ENCODE results near the gene TRIO.

Gene TRIO

DNA sequence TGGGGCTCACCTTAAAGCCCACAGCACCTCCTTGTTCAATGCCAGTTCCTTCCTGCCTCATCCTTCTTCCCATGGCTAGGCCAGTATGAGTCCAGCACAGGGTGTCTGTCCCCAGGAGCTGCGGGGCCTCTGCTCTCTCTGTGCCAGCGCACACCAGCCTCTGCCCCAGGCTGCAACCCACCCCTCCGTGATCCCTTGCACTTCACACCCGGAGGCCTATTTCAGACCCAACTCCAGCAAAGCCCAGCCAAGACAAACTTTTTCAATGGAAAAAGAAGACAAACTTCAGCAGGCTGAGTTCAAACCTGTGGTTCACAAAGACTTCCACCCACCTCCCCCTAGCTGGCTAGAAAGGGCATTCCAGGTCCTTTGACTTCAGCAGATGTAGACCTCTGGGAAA lies 382.3 kb downstream of the TRIO start:
- TF ChIP-seq, protein P1, sequence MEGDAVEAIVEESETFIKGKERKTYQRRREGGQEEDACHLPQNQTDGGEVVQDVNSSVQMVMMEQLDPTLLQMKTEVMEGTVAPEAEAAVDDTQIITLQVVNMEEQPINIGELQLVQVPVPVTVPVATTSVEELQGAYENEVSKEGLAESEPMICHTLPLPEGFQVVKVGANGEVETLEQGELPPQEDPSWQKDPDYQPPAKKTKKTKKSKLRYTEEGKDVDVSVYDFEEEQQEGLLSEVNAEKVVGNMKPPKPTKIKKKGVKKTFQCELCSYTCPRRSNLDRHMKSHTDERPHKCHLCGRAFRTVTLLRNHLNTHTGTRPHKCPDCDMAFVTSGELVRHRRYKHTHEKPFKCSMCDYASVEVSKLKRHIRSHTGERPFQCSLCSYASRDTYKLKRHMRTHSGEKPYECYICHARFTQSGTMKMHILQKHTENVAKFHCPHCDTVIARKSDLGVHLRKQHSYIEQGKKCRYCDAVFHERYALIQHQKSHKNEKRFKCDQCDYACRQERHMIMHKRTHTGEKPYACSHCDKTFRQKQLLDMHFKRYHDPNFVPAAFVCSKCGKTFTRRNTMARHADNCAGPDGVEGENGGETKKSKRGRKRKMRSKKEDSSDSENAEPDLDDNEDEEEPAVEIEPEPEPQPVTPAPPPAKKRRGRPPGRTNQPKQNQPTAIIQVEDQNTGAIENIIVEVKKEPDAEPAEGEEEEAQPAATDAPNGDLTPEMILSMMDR (IDR thresholded peaks at IDR 0.05; ENCODE audit: insufficient read depth, low read length, poor library complexity, severe bottlenecking), result no peak
- Histone ChIP-seq H3K36me3 (ENCODE audit: control insufficient read depth, insufficient read depth, low read length) (no peaks in the 10 kb centered on the region), H3K27me3 (replicated peaks; ENCODE audit: control insufficient read depth, insufficient read depth, low read length) (no peaks in the 10 kb centered on the region), H3K4me3 (replicated peaks; ENCODE audit: low read depth, low read length) (no peak overlapping the region)
- no peak for DNase-seq (ENCODE audit: extremely low read depth, insufficient read length)

DNA sequence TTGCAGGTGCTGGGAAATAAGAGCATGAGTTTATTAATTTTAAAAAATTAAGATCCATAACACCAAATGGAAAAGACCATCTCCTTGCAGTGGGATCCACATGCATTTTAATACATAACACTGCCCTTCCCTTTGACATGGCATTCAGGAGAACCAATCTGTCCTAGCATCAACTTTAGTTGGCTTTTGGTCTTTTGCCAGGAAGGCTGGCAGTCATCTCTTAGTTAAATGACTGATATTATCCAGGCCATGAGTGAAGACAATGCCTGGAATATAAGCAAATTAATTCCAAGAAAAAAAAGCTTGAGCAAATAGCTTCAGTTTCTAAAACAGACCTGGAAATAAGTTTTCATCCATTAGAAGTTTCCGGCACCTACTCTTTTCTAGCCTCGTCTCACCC lies 383.4 kb downstream of the TRIO start:
- TF ChIP-seq, protein P1 (IDR thresholded peaks at IDR 0.05; ENCODE audit: insufficient read depth, low read length, poor library complexity, severe bottlenecking), result no peak
- no peak for DNase-seq (ENCODE audit: extremely low read depth, insufficient read length)
- Histone ChIP-seq H3K27me3 (replicated peaks; ENCODE audit: control insufficient read depth, insufficient read depth, low read length) (no peaks in the 10 kb centered on the region), H3K36me3 (ENCODE audit: control insufficient read depth, insufficient read depth, low read length) (no peaks in the 10 kb centered on the region), H3K4me3 (replicated peaks; ENCODE audit: low read depth, low read length) (no peak overlapping the region)

DNA sequence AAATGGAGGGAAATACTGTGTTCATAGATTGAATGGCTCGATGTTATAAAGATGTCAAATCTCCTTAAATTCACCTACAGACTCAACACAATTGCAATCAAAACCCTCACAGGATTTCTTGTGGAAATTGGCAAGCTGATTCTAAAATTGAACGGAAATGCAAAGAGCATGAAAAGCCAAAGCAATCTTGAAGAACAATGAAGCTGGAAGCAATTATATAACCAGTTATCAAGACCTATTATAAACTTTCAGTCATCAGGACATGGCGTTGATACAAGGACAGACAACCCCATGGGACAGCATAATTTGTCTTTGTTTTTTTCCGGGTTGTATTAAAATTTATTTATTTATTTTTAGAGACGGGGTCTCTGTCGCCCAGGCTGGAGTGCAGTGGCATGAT lies 385.0 kb downstream of the TRIO start:
- Histone ChIP-seq H3K36me3 (ENCODE audit: control insufficient read depth, insufficient read depth, low read length) (no peaks in the 10 kb centered on the region), H3K27me3 (replicated peaks; ENCODE audit: control insufficient read depth, insufficient read depth, low read length) (no peaks in the 10 kb centered on the region), H3K4me3 (replicated peaks; ENCODE audit: low read depth, low read length) (no peak overlapping the region)
- DNase-seq (ENCODE audit: extremely low read depth, insufficient read length), result no peak
- TF ChIP-seq, protein P1 (IDR thresholded peaks at IDR 0.05; ENCODE audit: insufficient read depth, low read length, poor library complexity, severe bottlenecking), result no peak

DNA sequence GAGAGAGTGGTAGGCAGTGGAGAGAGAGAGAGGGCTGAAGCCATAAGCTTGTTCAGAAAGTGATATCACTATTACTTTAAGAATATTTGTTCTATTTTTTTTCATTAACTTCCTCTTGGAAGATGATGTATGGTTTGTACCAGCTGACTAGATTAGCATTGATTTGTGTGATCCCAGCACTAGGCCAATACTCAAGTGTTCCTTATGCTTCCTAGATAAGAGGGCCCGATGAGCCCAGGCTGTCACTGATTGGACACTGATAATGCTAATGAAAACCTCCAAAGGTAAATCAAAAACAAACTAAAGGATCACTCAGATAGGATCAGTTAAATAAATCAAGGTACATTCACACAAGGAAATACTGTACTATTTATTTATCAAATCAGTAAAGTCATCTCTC lies 385.8 kb downstream of the TRIO start:
- TF ChIP-seq, protein P1 (IDR thresholded peaks at IDR 0.05; ENCODE audit: insufficient read depth, low read length, poor library complexity, severe bottlenecking), result no peak
- no peak overlapping the region for H3K4me3 ChIP-seq (replicated peaks; ENCODE audit: low read depth, low read length)
- DNase-seq (ENCODE audit: extremely low read depth, insufficient read length), result no peak
- H3K36me3 ChIP-seq (ENCODE audit: control insufficient read depth, insufficient read depth, low read length), result no peaks in the 10 kb centered on the region
- no peaks in the 10 kb centered on the region for H3K27me3 ChIP-seq (replicated peaks; ENCODE audit: control insufficient read depth, insufficient read depth, low read length)

DNA sequence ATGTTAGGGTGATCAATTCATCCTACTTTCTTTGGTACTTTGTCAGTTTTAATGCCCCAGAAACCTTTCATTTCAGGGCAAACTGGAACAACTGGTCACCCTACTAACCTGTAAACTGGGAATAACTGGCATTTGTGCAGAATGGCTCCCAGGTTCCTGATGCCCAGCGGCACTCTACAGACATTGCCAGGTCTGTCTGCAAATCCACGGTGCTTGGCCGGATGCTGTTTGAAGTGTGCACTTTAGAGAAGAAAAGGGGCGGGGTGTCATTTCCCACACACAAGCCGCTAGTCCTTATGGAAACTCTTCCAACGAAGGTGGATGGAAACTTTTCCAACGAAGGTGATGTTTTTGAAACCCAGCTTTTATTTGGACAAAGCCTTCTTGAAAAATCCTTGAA lies 388.5 kb downstream of the TRIO start:
- H3K4me3 ChIP-seq (replicated peaks; ENCODE audit: low read depth, low read length), result no peak overlapping the region
- no peaks in the 10 kb centered on the region for H3K27me3 ChIP-seq (replicated peaks; ENCODE audit: control insufficient read depth, insufficient read depth, low read length)

DNA sequence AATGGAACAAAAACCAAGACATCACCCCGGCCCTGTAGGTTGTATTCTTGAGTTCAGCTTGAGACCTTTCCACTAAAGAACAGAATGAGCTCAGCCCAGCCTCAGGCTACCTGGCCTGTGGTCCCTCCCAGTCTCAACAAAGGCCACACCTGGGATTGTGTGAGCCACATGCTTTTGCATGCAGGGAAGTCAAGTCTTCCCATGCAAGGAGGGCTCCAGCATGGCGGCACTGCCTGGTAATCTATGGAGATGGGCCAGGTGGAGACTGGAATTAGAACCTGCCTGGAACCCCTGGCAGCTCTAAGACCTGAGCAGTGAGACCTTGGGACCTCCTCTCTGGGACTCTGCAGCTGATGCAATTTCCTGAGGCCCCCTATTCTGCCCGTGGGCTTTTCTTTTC lies 389.0 kb downstream of the TRIO start:
- TF ChIP-seq, protein P1 (IDR thresholded peaks at IDR 0.05; ENCODE audit: insufficient read depth, low read length, poor library complexity, severe bottlenecking), result no peak
- no peaks in the 10 kb centered on the region for H3K27me3 ChIP-seq (replicated peaks; ENCODE audit: control insufficient read depth, insufficient read depth, low read length)
- H3K36me3 ChIP-seq (ENCODE audit: control insufficient read depth, insufficient read depth, low read length), result no peaks in the 10 kb centered on the region
- DNase-seq (ENCODE audit: extremely low read depth, insufficient read length), result no peak
- H3K4me3 ChIP-seq (replicated peaks; ENCODE audit: low read depth, low read length), result no peak overlapping the region

More for the DNA sequence above, 388.5 kb downstream of the TRIO start:
- DNase-seq (ENCODE audit: extremely low read depth, insufficient read length), result no peak
- no peaks in the 10 kb centered on the region for H3K36me3 ChIP-seq (ENCODE audit: control insufficient read depth, insufficient read depth, low read length)
- TF ChIP-seq, protein P1 (IDR thresholded peaks at IDR 0.05; ENCODE audit: insufficient read depth, low read length, poor library complexity, severe bottlenecking), result no peak
